ENCODE results near the gene CALHM2. TPM values are rescaled to one million over a fixed set of nuclear protein-coding genes. Genes with fewer than 3 reads are reported as not detected.
A peak's percentile ranks its signal among the peaks of the same experiment; 100 is the strongest.
"Not testable (repeated sequence)": the region's sequence is repeated elsewhere in the genome, so short reads cannot be mapped to it uniquely, and the experiment has no call there.

Gene CALHM2
- total RNA-seq, 4 donors from 2014 or later, result 8.6 to 33.8 (median 23.1) TPM

DNA sequence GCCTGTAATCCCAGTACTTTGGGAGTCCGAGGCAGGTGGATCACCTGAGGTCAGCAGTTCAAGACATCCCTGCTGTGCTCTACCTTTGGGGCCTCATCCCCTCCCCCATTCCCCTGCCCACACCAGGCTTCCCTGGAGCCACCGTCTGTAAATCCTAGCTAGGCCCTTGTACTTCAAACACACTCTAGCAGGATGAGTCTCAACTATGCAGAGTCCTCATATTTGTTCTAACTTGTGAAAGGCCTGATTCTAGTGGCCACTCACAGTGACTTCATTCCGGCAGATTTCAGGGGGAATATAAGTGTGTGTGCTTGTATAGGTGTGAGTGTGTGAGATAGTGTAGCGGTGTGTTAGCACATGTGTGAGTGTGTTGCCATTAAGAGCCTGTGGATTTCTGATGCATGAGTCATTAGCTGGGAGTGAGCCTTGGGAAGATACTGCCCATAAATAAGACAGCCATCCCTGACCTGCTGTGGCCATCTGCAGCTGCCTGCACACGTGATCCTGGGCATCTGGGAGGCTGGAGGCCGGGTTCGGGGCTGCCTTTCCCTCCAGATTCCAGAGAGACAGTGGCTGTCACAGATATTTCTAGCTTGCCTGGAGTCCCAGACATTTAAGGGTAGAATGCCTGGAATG lies 39.7 kb upstream of the CALHM2 start:
- DNase-seq, result no peak
- Histone ChIP-seq H3K36me3 (no peaks in the 10 kb centered on the region), H3K9me3 (no peaks in the 10 kb centered on the region), H3K4me1 (peaks cover 0 to 10% (median 4%) of the 10 kb centered on the region in 4 donors), H3K27me3 (peaks cover 0 to 17% of the 10 kb centered on the region in 2 donors), H3K4me3 (no peak overlapping the region), H3K27ac (no peak overlapping the region)
- no peak for TF ChIP-seq POLR2A (IDR thresholded peaks at IDR 0.05)
- TF ChIP-seq, protein P1, sequence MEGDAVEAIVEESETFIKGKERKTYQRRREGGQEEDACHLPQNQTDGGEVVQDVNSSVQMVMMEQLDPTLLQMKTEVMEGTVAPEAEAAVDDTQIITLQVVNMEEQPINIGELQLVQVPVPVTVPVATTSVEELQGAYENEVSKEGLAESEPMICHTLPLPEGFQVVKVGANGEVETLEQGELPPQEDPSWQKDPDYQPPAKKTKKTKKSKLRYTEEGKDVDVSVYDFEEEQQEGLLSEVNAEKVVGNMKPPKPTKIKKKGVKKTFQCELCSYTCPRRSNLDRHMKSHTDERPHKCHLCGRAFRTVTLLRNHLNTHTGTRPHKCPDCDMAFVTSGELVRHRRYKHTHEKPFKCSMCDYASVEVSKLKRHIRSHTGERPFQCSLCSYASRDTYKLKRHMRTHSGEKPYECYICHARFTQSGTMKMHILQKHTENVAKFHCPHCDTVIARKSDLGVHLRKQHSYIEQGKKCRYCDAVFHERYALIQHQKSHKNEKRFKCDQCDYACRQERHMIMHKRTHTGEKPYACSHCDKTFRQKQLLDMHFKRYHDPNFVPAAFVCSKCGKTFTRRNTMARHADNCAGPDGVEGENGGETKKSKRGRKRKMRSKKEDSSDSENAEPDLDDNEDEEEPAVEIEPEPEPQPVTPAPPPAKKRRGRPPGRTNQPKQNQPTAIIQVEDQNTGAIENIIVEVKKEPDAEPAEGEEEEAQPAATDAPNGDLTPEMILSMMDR (IDR thresholded peaks at IDR 0.05), result no peak

DNA sequence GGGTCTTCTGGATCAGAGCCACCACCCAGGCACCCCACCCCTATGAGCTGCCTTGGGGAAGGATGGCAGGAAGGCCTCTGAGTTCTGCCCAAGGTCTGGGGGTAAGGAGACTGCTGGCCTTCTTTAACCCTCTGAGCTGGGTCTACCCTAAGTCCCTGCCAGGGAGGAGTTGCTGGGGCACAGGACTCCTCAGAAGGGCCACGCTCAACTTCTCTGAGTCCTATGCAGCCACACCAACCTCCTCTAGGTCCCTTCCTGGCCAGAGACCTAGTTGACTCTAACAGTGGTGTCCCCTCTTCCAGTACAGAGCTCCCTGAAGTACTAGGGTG lies 38.8 kb upstream of the CALHM2 start:
- Histone ChIP-seq H3K4me3 (no peak overlapping the region), H3K4me1 (peaks cover 0 to 10% (median 4%) of the 10 kb centered on the region in 4 donors), H3K9me3 (no peaks in the 10 kb centered on the region), H3K27ac (no peak overlapping the region), H3K36me3 (no peaks in the 10 kb centered on the region), H3K27me3 (peaks cover 0 to 17% of the 10 kb centered on the region in 2 donors)
- no peak for DNase-seq
- TF ChIP-seq, protein P1 (IDR thresholded peaks at IDR 0.05), result no peak
- no peak for TF ChIP-seq POLR2A (IDR thresholded peaks at IDR 0.05)

DNA sequence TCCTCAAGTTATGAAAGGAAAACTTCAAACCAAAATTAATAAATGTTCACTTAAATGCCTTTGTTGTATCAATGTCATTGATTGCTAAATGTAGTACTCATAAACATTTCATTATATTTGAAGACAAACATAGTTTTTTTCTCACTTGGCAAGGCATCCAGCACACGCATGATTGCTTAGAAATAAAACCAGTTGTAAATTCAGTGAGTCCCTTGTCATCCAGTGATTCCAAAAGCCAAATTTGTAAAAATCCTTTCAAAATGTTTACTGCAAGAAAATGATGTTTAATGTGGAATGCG lies 35.2 kb upstream of the CALHM2 start:
- DNase-seq, result no peak
- H3K36me3 ChIP-seq, result no peaks in the 10 kb centered on the region
- no peak overlapping the region for H3K4me3 ChIP-seq
- no peaks in the 10 kb centered on the region for H3K4me1 ChIP-seq
- H3K27ac ChIP-seq, result no peak overlapping the region
- H3K27me3 ChIP-seq, result no peaks in the 10 kb centered on the region
- TF ChIP-seq POLR2A (IDR thresholded peaks at IDR 0.05), result no peak
- TF ChIP-seq, protein P1 (IDR thresholded peaks at IDR 0.05), result no peak
- no peaks in the 10 kb centered on the region for H3K9me3 ChIP-seq

DNA sequence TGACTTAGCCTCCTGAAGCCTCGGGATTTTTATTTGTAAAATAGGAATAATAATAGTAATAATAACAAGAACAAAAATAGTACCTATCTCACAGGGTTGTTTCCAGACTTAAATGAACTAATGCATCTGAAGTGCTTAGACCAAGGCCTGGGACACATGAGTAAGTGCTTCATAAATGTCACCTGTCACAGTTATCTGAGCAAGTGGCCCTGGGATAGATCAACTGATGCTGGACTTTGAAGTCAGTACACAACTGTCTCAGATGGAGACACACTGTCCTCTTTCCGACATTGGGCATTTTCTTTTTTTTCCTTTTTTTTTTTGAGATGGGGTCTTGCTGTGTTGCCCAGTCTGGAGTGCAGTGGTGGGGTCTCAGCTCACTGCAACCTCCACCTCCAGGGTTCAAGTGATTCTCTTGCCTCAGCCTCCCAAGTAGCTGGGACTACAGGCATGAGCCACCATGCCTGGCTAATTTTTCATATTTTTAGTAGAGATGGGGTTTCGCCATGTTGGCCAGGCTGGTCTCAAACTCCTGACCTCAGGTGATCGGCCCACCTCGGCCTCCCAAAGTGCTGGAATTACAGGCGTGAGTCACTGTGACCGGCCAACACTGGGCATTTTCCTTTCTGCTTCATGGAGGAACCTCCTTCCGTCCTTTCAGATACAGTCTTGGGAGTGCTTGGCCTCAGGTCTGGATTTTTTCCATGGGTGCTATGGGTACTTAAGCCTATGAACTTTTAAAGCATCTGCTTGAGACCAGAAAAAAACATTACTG lies 34.7 kb upstream of the CALHM2 start:
- not testable (repeated sequence) for H3K27ac ChIP-seq, H3K4me1 ChIP-seq, H3K9me3 ChIP-seq, DNase-seq, H3K4me3 ChIP-seq, H3K36me3 ChIP-seq, H3K27me3 ChIP-seq

DNA sequence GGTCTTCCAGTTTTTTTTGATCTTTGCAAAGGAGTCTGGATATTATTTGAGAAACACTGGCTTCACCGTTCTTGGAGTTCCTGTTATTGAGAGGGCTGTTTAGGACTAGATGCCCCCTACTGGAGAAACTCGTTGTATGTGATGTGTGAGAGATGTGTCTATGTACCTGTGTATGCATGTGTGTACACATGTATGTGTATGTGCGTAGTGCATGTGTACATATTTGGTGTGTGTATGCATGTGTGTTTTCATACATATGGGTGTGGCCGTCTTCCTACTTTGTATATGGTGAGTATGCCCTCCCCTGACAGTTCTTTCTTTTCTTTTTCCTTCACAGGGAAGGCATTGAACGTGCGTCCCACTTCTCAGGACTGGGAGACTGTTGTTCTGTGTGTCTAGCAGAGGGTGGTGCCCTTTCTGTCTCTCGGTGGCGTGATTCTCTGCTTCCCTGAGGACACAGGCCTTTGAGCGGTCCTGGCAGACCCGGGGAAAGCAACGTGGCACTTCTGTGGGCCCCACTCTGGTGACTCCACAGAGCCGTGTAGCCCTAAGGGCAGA lies 29.9 kb upstream of the CALHM2 start:
- DNase-seq, result peak in 1 of 3 donors; percentile 38
- H3K36me3 ChIP-seq, result no peaks in the 10 kb centered on the region
- no peak overlapping the region for H3K27ac ChIP-seq

DNA sequence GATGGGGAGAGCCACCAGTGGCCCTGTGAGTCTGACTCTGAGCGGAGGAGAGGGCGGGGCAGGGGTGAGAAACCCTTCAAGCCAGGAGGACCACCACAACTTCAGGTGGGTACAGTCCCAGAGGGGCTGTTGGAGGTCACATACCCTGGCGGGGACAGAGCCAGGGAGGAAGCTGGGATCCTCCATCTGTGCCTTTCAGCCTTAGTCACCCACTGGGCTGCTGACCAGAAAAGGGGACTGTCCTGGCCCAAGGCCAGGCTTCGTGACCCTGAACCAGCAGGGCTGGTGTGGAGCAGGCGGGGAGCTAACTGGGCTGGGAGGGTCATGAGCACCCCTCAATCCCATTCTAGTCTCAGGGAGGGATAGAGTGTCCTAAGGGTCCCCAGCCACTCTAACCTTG lies 28.4 kb upstream of the CALHM2 start:
- Histone ChIP-seq H3K27ac (no peak overlapping the region), H3K36me3 (no peaks in the 10 kb centered on the region), H3K9me3 (no peaks in the 10 kb centered on the region), H3K27me3 (no peaks in the 10 kb centered on the region), H3K4me3 (no peak overlapping the region), H3K4me1 (no peaks in the 10 kb centered on the region)
- no peak for DNase-seq
- TF ChIP-seq, protein P1 (IDR thresholded peaks at IDR 0.05), result no peak
- no peak for TF ChIP-seq POLR2A (IDR thresholded peaks at IDR 0.05)

More for the DNA sequence above, 29.9 kb upstream of the CALHM2 start:
- TF ChIP-seq, protein P1 (IDR thresholded peaks at IDR 0.05), result peak; percentile 50 to 81 (median 65)
- no peak for TF ChIP-seq POLR2A (IDR thresholded peaks at IDR 0.05)
- no peaks in the 10 kb centered on the region for H3K9me3 ChIP-seq
- H3K27me3 ChIP-seq, result no peaks in the 10 kb centered on the region
- no peak overlapping the region for H3K4me3 ChIP-seq
- no peaks in the 10 kb centered on the region for H3K4me1 ChIP-seq
